Adrenal gland (tissue), 19 donors: ENCODE results near the gene WBP2NL. TPM values are rescaled to one million over a fixed set of nuclear protein-coding genes. Genes with fewer than 3 reads are reported as not detected.
"Not testable (repeated sequence)": the region's sequence is repeated elsewhere in the genome, so short reads cannot be mapped to it uniquely, and the experiment has no call there.

ENCODE experiments used
- DNase-seq, 7 donors: peaks; one replicate each; pipeline ENCODE4 v3.0.0-alpha.2; 2019 to 2020
- H3K27ac ChIP-seq, 5 donors: fragments of 200-600 bp; sonication (generic) in 4 of 5; 1 replicate in 3 of 5; 2 replicates in 2 of 5; pipeline versions ENCODE4 v1.5.1 to v1.8.0; 2016 to 2020; ENCODE audit warnings: mild to moderate bottlenecking in 1 of 5
- H3K27me3 ChIP-seq: fragments of 200-600 bp; 2 replicates; pipeline ENCODE4 v1.8.0; 2021
- H3K36me3 ChIP-seq, 2 donors: fragments of 200-600 bp; replicated peaks in 1 of 2; 1 replicate in 1 of 2; 2 replicates in 1 of 2; pipeline versions ENCODE4 v1.5.1 to v1.8.0; 2018 to 2022
- H3K4me1 ChIP-seq, 2 donors: fragments of 200-600 bp; replicated peaks in 1 of 2; 1 replicate in 1 of 2; 2 replicates in 1 of 2; pipeline versions ENCODE4 v1.5.1 to v1.8.0; 2018 to 2021
- H3K4me3 ChIP-seq, 4 donors: fragments of 200-600 bp; sonication (generic) in 3 of 4; one replicate each; pipeline ENCODE4 v1.5.1; 2016 to 2018
- H3K9me3 ChIP-seq, 3 donors: fragments of 200-600 bp; sonication (generic) in 1 of 3; replicated peaks in 1 of 3; 1 replicate in 2 of 3; 2 replicates in 1 of 3; pipeline versions ENCODE4 v1.5.1 to v1.8.0; 2016 to 2021
- CTCF ChIP-seq, 6 experiments: fragments of 450-650 bp in 4 of 6; fragments of 200-600 bp in 2 of 6; sonication (generic) in 1 of 6; IDR thresholded peaks; 1 replicate in 5 of 6; 2 replicates in 1 of 6; pipeline versions ENCODE4 v1.5.1 to v1.8.0; 2016 to 2021; ENCODE audit warnings: antibody characterized with exemption in 6 of 6, mild to moderate bottlenecking in 2 of 6, moderate library complexity in 1 of 6
- POLR2A ChIP-seq, 2 donors: fragments of 450-650 bp; IDR thresholded peaks; one replicate each; pipeline ENCODE4 v1.6.1; 2017; ENCODE audit warnings: antibody characterized with exemption in 2 of 2, mild to moderate bottlenecking in 2 of 2, moderate library complexity in 1 of 2
- WGBS, 4 donors: extraction: QIAGEN DNeasy Blood & Tissue Kit in 2 of 4; methylation state at CpG; one replicate each; pipeline versions ENCODE4 v1.1.5 to v1.1.7; 2013 to 2017; 5-methylcytosine and 5-hydroxymethylcytosine counted together
- intact Hi-C, 2 donors: fragments of 100-400 bp; cut with DNase I; formaldehyde crosslinking; loops; one replicate each; pipeline versions ENCODE4 v1.14.1 to v1.15.0; 2022 to 2023
- long read RNA-seq, 10 donors: library from polyadenylated mRNA in 3 of 10; unstranded in 2 of 10; stranded (forward) in 1 of 10; transcript quantifications; one replicate each; pipeline ENCODE4 v2.0.0 and lab custom pipeline, GENCODE V29; 2021 to 2026
- polyA plus RNA-seq, 3 donors: library from polyadenylated mRNA; stranded (reverse); fragments of 200-250 nt in 2 of 3; fragments of 350-450 nt in 1 of 3; fragmentation: Illumina TruSeq in 1 of 3; extraction: RNeasy Lipid Tissue Mini Kit (QIAGEN cat#74804) in 1 of 3; gene quantifications; one replicate each; pipeline ENCODE4 v1.2.3, GENCODE V29; 2013 to 2014
- total RNA-seq, 9 donors: library from RNA; depleted of rRNA in 4 of 9; stranded (reverse); fragments of >200 nt in 4 of 9; fragments of 120-200 nt in 1 of 9; fragmentation: NEBNext Ultra II Directional in 1 of 9; extraction: Animal tissue kit (Norgen Biotek cat#: 25700) in 1 of 9; gene quantifications; one replicate each; pipeline versions ENCODE4 v1.1.0 to v1.2.4, GENCODE V29; 2013 to 2023
- donor health status: healthy with polysubstance abuse.
- donor health status: Bipolar disorder and iron deficiency.
- donor health status: DM: yes; HTN: yes; CAD: no.
- donor health status: DM: no; HTN: no; CAD: no.
- donor health status: DM: no; HTN: no; CAD: no.
- donor health status: DM: yes; HTN: yes; CAD: no.

The WBP2NL gene
- total RNA-seq: 1 to 10 TPM in 3 of 9 donors, under 1 TPM in 5, not detected in 1; 0.35 to 2.0 (median 0.67) TPM
- 1 to 10 TPM in 1 of 3 donors, under 1 TPM in 2; 0.54 to 1.6 (median 0.62) TPM for polyA plus RNA-seq
- long read RNA-seq, donor 1: 0 reads
- long read RNA-seq, donor 2: 0 reads
- long read RNA-seq, donor 3, partial matches to known transcripts: 25 of 25 reads
- long read RNA-seq, donor 3, other reads (novel, unspliced or antisense): 0 of 25 reads
- long read RNA-seq, donor 4, partial matches to known transcripts: 0 of 1 reads
- long read RNA-seq, donor 4, other reads (novel, unspliced or antisense): 1 of 1 reads
- long read RNA-seq, donor 5: 0 reads
- long read RNA-seq, donor 6, partial matches to known transcripts: 0 of 1 reads
- long read RNA-seq, donor 6, other reads (novel, unspliced or antisense): 1 of 1 reads
- long read RNA-seq, donor 7, partial matches to known transcripts: 14 of 14 reads
- long read RNA-seq, donor 7, other reads (novel, unspliced or antisense): 0 of 14 reads
- long read RNA-seq, donor 8: 0 reads
- long read RNA-seq, donor 9: 0 reads
- long read RNA-seq, donor 10: 0 reads

- H3K27me3 ChIP-seq: no peaks in the 10 kb centered on the region
- H3K9me3 ChIP-seq: no peaks in the 10 kb centered on the region
- no peaks in the 10 kb centered on the region for H3K36me3 ChIP-seq
- intact Hi-C loops: no loop called here
- peaks cover 0 to 13% of the 10 kb centered on the region in 2 donors for H3K4me1 ChIP-seq
- H3K27ac ChIP-seq: peak within 1 kb of the TSS in 2 of 5 donors; percentile 23 to 40
- peak; percentile 88 to 94 (median 90) for DNase-seq
- H3K4me3 ChIP-seq: peak within 1 kb of the TSS in 2 of 4 donors; percentile 44 to 49
- TF ChIP-seq CTCF (IDR thresholded peaks at IDR 0.05) (no peak), POLR2A (IDR thresholded peaks at IDR 0.05) (peak; percentile 36 to 53)
- 31 to 39% (median 34%) methylated on average over 45 to 71 of the region's 71 CpGs for WGBS, 4 donors
Observed at GRCh38 chr22:41998361-41999261, at the start of gene WBP2NL. Gene WBP2NL, plus strand, starts transcription at chr22:41998788. Its CDS starts 31 bp downstream, at chr22:41998819.

GRCh38 chr22:41948928-41949296 is 49.7 kb upstream of the WBP2NL start:
- 84 to 88% (median 84%) methylated on average over 8 of the region's 8 CpGs for WGBS, 4 donors
- not testable (repeated sequence) for H3K27ac ChIP-seq, H3K36me3 ChIP-seq, H3K4me3 ChIP-seq, H3K9me3 ChIP-seq, DNase-seq, H3K27me3 ChIP-seq, H3K4me1 ChIP-seq
- intact Hi-C loops: loop anchor here in 1 of 2 donors (5.0 to 10.0 kb wide), 2 partner anchors 127 to 204 kb away; no protein-coding TSS in a partner anchor

- intact Hi-C loops: loop anchor here in 1 of 2 donors (5.0 to 10.0 kb wide), 2 partner anchors 127 to 205 kb away; no protein-coding TSS in a partner anchor
Observed at GRCh38 chr22:41949297-41949965, 49.2 kb upstream of the WBP2NL start.

More at GRCh38 chr22:41949297-41949965, 49.2 kb upstream of the WBP2NL start:
- Histone ChIP-seq H3K9me3 (no peaks in the 10 kb centered on the region), H3K27me3 (no peaks in the 10 kb centered on the region), H3K27ac (no peak overlapping the region), H3K36me3 (no peaks in the 10 kb centered on the region), H3K4me3 (no peak overlapping the region), H3K4me1 (peaks cover 5 to 8% of the 10 kb centered on the region in 2 donors)
- 86 to 94% (median 90%) methylated on average over 7 of the region's 7 CpGs for WGBS, 4 donors
- no peak for DNase-seq
- TF ChIP-seq POLR2A (IDR thresholded peaks at IDR 0.05) (no peak), CTCF (IDR thresholded peaks at IDR 0.05) (no peak)
